Prostate gland (tissue), 2 donors: ENCODE data around the gene FMC1.

ENCODE experiments used
- CTCF ChIP-seq, 4 experiments: fragments of 200-600 bp in 2 of 4; fragments of 450-650 bp in 2 of 4; sonication (generic) in 2 of 4; IDR thresholded peaks; 1 replicate in 3 of 4; 2 replicates in 1 of 4; pipeline ENCODE4 v1.5.1; 2016 to 2019; ENCODE audit warnings: antibody characterized with exemption in 4 of 4, mild to moderate bottlenecking in 2 of 4, moderate library complexity in 2 of 4
- POLR2A ChIP-seq: fragments of 450-650 bp; IDR thresholded peaks from one replicate; pipeline ENCODE4 v1.6.1; 2016; ENCODE audit warnings: antibody characterized with exemption, mild to moderate bottlenecking
- POLR2AphosphoS5 ChIP-seq: sonication (generic); formaldehyde crosslinking; IDR thresholded peaks from one replicate; pipeline ENCODE4 v1.6.1; 2017; ENCODE audit warnings: antibody characterized with exemption

- TF ChIP-seq CTCF (IDR thresholded peaks at IDR 0.05), result no peak
- TF ChIP-seq POLR2A, result no peak
- no peak for TF ChIP-seq POLR2AphosphoS5
Observed at GRCh38 chr7:139354729-139355128, 13.6 kb downstream of the FMC1 start.
